IPS DF 4.7 (cell line): ENCODE results near the gene TCFL5.

ENCODE experiments used
- DNase-seq: peaks from one replicate; pipeline ENCODE4 v3.0.0-alpha.2; 2013; ENCODE audit warnings: low spot score; ENCODE audit errors: extremely low read depth

Gene TCFL5

DNA sequence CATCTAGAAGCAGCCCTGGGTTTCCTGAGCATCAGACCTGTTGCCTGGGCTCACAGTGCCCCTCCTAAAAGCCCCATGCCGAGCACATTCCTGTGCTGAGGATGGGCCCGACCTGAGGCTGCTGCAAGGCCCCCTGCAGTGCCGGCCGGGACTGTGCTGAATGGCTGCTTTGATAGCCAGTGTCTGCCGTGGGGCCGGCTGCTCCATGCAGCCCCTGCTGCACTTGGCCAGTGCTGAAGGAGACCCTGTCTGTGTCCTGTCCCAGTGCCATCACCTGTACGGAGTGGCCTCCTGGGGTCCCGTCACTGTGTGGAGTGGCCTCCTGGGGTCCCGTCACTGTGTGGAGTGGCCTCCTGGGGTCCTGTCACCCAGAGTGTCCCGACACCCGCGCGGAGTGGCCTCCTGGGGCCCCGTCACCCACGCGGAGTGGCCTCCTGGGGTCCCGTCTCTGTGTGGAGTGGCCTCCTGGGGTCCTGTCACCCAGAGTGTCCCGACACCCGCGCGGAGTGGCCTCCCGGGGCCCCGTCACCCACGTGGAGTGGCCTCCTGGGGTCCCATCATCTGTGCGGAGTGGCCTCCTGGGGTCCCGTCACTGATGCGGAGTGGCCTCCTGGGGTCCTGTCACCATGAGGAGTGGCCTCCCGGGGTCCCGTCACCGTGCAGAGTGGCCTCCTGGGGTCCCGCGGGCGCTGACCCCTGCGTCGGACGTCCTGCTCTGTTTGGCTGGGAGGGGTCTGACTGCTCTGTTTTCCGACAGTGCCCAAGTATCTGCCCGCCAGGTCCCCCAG, 37.7 kb downstream of the TCFL5 start:
- DNase-seq: no peak

DNA sequence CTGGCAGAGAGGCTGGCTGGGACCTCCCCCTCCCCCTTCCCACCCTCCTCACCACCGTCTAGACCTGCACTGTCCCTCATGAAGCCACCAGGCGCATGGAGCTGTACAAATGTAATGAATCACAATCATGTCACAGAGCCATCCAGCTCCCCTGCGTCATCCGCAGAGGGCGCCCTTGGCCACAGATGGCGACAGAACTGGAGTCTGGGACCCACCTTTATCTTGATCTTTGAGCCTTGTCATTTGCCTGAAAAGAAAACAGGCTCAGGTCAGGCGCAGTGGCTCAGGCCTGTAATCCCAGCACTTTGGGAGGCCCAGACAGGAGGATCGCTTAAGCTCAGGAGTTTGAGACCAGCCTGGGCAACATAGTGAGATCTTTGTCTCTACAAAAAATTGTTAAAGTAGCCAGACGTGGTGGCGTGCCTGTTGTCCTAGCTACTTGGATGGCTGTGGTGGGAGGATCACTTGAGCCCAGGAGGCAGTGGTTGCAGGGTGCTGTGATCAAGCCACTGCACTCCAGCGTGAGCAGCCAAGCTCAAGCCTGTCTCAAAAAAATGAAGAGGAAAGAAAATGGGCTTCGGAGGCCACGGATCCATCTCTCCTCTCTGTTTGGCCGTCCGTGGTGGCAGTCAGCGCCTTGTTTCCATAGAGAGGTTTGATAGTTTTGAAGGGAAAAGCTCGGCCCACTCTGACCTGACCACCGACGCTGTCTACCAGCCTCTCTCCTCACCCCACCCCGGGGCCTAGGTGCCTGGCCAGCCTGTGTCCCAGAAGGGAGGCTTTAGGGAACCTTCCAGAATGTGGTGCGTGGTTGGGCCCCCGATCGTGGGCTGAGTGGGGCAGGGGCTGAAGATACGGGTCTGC, 38.6 kb downstream of the TCFL5 start:
- no peak for DNase-seq

DNA sequence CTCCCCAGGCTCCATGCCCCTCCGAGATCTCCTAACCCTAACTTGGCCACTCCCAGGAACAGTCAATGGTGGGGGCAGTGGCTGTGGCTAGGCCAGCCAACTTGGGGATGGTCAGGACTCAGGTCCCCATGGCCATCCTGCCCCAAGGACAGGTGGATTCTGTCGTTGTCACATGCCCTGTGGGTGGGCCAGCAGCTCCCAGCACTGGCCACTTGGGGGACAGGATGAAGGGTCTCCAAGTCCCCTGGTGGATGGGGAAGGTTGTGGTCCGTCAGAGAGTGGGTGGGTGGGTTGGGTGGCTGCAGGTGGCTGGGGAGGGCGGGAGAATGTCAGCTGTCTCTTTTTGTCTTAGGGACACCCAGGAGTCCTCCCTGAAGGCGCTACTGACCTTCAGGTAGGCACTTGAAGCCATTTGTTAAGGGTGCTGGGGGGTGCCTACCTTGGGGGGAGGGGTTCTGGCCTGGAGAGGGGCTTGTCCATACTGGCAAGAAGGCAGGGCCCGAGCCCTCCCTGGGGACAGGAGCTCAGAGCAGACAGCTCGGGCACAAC, 39.3 kb downstream of the TCFL5 start:
- no peak for DNase-seq

DNA sequence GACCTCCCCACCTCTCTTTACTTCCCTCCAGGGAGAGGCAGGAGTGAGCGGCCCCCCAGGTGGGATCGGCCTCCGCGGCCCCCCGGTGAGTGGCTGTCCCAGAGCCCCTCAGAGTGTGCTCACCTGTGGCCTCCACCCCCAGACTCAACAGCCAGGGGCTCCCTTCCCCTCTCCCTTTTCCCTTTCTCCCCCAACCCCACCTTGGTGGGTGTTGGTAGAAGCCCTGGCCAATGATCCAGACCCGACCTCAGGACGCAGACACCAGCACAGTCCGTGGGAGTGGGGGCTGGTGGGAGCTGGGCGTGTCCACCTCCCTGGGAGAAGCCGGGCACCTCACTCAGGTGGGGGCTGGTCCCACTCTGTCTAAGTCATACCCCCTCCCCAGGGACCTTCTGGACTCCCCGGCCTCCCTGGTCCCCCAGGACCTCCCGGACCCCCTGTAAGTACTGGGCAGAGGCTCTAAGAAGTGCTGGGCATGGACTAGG, 39.9 kb downstream of the TCFL5 start:
- DNase-seq: no peak

DNA sequence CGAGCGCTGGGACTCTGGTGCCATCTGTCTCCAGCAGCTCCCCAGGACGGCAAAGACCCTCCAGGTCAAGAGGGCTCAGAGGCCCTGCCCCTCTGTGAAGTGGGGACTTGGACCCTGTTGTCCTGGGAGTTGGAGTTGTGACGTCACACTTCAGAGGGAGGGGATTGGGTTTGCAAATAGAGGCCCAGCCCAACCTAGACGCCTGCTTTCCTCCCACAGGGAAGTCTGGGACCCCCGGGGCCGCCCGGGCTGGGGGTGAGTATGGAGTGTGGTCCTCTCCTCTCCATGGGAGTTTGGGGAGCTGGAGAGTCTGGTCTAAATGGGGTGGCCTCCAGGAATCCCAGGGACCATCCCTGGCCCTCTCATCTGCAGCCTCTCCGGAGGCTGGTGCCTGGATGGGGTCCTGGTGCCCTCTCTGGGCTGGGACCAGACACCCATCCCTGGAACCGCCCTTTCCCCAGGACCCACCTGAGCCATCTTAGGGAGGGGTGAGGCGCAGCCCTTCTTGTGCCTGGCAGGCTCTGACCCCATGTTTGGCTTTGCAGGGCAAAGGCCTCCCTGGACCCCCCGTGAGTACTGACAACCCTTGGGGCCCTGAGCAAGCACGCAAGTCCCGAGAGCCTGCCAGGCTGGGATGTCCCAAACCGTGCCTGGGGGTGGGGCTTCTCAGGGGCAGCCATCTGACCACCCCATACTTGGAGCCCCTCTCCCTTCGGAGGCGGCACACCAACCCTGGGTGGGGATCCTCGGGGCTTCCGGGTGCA, 40.5 kb downstream of the TCFL5 start:
- no peak for DNase-seq

DNA sequence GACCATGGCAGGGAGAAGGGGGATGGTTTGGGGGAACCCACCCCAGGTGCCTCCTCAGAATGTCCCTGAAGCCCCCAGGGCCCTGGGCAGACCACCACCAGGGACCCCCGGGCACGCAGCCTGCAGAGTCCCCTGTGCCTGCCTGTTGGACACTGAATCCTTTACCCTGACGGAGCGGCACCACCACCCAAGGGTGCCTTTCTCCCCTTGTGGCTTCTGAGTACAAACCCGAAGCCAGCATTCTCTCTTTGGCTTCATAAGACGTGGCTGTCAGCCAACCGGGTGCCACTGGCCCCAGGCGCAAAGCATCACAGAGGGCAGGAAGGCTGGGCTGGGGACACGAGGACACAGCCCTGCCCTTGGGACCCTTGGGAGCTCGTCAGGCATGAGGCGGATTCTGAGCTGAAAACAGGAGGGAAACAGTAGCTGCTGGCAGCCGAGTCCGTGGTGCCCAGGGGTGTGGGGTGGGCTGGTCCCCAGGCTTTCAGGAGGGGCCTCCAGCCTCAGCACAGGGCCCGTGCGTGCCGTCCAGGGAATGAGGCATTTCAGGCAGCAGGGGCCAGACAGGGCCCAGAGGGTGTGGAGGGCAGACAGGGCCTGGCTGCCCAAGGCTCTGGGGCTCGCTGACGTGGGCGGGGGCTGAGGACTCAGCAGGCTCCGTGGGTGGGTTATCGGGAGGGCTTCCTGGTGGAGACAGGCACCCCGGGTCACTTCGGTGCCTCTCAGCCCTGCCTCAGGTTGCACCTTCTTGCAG, 41.2 kb downstream of the TCFL5 start:
- no peak for DNase-seq

DNA sequence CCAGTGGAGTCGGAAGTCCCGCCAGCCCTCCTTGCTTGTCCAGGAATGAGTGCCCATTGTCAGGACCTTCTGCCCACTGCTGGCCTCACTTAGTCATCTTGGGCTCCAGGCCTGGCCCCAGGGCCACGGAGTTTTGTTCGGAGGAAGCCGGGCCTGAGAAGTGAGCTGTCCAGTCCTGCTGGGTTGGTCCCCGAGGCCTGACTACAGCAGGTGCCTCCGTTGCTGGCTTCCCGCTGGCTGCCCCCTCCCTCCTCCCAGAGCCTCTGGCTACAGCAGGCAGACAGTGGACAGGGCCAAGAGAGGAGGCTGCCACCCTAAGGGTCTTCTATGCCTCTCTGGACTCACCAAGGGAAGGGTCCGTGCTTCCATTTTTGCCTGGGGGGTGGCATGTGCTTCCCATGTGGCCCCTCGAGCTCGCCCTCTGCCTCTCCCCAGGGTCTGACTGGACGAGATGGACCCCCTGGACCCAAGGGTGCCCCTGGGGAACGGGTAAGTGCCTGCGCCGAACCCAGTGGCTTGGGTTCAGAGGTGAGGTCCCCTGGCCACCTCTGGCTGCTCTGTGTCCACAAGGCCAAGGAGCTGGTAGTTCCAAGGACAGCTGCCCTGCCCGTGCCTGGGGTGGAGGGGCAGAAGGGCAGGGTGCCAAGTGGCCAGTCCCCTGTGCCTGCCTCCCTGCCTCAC, 42.0 kb downstream of the TCFL5 start:
- DNase-seq: no peak

DNA sequence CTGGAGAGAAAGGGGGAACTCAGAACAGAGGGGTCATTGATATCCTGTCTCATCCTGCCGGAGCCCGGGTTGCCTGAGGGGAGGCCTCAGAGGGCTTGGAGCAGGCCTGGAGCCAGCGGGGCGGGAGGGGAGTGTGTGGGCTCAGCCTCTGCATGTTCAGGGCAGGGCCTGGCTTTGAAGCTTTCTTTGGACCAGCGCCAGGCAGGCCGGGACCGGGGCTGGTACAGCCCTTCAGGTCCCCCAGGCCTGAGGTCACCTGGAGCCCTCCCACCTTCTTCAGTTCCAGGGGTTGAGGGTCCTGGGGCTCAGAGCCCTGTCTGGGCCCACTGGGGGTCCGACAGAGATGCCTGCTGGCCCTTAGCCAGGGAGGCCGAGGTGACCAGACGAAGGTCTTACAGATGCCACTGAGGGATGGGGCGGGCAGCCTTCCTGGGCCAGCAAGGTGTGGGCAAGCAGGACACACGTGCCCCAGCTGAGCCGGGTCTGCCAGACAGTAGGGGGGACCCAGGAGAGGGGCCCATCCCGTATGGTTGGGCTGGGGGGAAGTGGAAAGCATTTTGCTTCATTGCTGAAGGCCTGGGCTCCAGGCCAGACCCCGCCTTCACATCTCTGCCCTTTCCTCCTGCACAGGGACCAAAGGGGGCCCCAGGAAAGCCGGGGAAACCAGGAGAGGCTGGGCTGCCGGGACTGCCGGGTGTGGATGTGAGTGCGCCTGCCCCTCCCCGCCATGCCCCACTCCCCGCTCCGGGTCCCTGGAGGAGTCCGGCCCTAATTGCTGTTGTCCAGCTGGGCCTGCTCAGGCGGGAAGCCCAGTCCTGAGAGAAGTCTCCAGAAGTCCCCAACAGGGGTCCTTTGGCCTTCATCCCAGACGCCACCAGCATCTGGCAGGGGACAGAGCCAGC, 42.8 kb downstream of the TCFL5 start:
- DNase-seq: no peak

DNA sequence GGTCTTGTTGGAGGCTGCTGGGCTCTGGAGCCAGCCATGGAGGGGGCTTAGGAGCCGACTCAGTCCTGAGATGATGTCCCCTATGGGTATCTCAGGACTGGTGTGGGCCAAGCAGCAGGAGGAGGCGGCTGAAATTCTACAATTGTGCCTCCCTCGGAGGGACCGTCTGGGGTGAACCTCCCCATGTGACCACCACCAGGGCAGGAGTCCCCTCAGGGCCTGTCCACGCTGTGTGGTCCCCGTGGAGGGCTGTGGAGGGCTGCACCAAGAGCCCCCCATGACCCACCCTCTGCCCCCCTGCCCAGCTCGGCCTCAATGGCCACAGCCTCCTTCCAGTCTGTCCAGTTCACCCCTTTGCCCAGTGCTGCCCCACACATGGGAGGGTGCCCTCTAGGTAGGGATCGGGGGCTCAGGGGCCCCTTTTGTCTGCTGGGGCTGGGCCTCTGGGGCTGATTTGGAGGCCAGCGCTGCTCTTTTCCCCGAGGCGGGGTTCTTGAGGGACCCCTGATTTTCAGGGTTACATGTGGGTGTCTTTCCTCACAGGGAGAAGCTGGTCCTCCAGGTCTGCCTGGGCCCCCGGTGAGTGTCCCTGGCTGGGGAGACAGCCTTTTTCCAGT, 43.5 kb downstream of the TCFL5 start:
- DNase-seq: no peak

DNA sequence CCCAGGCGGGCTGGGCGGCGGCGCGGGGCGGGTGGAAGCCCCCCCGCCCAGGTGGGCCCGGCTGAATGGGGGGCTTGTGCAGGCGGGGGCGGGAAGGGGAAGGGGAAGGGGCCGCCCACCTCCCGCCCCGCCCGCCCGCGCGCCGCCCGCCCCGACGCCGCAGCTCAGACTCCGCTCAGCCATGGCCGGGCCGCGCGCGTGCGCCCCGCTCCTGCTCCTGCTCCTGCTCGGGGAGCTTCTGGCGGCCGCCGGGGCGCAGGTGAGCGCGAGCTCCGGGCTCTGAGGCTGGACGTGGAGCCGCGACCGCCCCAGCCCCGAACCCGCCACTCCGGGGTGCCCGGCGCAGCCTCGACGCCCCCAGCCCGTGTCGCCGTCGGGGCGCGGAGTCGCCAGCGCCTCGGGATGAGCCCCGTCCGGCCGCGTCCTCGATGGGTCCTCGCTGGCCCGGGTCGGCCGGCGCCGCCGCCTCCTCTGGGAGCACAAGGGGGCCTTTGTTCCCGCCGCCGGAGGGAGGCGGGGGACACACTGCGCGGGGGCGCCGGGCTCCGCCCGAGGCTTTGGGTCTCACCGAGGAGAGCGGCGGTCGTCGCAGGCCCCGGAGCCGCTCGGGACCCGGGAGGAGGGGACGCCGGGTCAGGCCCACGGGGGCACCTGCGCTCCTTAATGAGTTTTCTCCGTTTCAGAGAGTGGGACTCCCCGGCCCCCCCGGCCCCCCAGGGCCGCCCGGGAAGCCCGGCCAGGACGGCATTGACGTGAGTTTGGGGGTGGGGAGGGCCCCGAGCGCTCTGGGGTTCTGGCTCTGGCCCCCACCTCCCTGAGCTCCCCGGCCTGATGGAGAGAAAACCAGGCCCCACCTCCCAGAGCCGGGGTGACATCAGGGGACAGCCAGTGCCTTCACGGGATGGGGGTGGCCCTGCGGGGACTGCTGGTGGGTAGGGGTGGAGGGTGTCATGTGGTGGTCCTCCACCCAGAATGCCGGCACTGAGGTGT, 44.4 kb downstream of the TCFL5 start, which contains the start of gene COL9A3:
COL9A3 (plus strand) TSS at position 167 of the 990 bp plus-strand sequence; CDS start at position 182, 15 bp downstream.
- no peak for DNase-seq

DNA sequence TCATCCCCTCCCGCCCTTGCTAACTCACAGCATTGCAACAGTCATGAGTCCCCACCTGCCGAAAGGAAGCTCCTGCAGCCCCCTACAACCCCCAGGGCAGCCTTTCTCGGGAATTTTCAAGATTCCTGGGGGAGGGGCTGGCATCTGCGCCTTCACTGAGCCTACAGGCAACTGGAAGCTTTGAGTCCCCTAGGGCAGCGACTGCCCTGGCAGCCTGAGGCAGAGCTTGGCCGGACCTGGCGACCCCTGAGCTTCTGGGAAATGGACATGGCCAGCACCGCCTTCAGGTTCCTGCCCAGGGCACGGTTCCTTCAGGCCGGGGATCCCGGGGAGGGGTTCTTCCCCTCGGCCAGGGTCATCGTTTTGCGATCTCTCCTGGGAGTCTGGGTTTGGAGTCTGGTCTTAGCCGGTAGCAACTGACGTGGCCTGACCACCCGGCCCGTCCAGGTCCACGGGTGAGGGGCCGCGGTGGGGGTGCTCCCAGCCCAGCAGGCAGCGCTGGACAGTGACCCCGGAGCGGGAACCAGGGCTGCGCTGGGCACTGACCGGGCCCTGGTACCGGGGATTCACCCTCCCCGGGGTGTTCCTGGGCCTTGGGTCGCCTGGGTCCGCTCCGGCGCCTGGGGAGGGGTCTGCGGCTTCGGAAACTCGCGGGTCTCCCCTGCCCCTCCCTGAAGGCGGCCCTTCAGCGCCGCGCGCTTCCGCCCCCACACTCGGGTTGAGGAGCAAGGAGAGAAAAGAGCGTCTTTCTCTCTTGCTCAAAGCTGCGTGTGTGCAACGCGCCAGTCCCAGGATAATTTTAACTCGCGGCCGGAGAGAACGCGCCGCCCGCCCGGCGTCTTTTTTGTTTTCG, 45.4 kb downstream of the TCFL5 start:
- DNase-seq: no peak

DNA sequence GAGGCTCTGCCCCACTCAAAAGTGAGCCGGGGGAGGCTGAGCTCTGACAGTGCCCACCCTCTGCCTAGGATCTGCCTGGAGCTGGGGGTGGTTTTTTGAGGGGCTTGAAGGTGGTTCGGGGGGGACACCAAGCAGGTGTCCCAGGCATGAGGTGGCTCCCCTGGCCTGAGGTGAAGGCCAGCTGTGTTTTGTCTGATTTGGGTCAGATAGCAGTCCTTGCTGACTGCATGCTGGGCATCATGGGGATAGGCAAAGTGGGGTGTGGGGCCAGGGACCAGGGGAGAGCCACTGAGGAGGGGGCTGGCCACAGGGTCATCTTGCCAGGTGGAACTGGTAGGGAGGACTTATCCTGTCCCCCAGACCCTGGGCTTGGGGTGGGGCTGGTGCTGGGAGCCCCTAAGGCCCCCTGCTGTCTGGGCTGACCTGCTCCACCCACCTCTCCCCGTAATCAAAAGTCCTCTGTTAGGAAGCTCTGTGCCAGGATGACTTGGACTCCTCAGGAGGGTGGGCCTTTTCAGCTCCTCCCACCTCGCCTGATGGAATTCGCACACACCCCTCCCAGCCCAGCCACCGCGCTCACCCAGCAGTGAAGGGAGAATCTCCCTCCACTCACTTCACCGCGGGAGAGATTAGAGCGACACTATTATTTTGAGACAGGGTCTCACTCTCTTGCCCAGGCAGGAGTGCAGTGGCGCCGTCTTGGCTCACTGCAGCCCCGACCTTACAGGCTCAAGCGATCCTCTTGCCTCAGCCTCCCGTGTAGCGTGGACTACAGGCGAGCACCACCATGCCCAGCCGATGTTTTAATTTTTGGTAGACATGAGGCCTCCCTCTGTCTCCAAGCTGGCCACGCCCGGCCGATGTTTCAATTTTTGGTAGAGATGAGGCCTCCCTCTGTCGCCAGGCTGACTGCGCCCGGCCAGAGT, 46.3 kb downstream of the TCFL5 start:
- no peak for DNase-seq

DNA sequence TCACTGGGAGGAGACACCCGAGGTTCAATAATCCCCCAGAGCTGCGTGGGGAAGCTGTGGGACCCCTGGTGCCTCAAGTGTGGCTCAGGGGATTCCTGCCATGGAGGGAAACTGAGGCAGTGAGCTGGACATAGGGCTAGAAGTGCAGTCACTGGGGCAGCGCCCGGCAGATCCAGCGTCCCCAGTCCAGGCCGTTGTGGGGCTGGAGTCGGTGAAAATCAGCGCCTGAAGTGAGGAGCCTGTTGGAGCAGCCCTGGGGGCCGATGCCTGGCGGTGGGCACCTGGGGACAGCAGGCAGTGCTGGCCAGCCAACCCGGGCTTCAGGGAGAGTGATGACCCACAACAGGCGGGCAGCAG, 46.9 kb downstream of the TCFL5 start:
- DNase-seq: no peak

DNA sequence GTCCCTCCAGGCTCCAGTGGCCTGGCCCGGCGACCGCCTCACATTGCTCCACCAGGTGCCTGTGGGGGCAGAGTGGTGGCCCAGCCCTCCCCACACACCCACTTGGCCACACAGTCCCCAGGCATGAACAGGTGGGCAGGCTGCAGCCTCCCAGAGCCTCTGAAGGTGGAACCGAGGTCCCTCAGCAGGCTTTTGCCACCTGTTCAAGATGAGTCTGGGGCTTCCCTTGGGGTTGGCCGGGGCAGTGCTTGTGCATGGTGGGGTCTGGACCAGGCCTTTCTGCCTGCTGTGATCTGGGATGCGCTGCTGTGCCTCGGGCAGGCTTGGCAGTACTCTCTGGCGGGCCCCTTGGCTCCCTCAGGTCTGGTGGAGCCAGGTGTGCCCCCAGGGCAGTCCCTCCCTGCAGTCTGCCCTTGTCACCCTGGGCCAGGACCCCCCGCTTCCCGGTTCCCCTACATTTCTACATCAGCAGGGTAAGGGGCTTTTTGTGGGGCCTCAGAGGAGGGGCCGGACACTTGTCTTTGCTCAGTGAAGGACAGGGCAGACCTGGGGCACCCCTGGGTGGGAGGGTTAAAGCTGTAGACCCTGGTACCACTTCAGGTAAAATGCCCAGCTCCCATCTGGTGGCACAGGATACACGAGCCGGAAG, 47.4 kb downstream of the TCFL5 start:
- DNase-seq: no peak

DNA sequence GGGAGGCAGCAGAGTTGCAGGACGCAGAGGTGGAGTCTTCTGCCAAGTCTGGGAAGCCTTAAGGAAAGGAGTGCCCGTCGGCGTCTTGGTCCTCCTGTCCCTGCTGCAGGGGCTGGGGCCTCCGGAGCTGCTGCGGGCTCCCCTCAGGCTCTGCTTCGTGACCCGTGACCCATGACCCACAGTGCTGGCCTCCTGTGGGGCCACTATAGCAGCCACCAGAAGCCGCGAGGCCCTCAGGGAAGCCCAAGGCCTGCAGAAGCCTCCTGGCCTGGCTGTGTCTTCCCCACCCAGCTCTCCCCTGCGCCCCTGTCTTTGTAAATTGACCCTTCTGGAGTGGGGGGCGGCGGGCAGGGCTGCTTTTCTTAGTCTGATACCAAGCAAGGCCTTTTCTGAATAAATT, 48.0 kb downstream of the TCFL5 start:
- no peak for DNase-seq
